Lower leg skin (tissue), 4 donors: ENCODE measurements around the gene NCKAP5. TPM values are rescaled to one million over a fixed set of nuclear protein-coding genes. Genes with fewer than 3 reads are reported as not detected.
"Not testable (repeated sequence)": the region's sequence is repeated elsewhere in the genome, so short reads cannot be mapped to it uniquely, and the experiment has no call there.

ENCODE experiments used
- DNase-seq, 2 donors: peaks; one replicate each; pipeline ENCODE4 v3.0.0-alpha.2; 2019; ENCODE audit warnings: low spot score in 2 of 2
- H3K4me3 ChIP-seq: fragments of 200-600 bp; sonication (generic); 2 replicates; pipeline ENCODE4 v1.5.1; 2017; ENCODE audit warnings: mild to moderate bottlenecking, low read depth; ENCODE audit not compliant: poor library complexity, severe bottlenecking
- POLR2A ChIP-seq, 2 donors: fragments of 450-650 bp; IDR thresholded peaks; one replicate each; pipeline ENCODE4 v1.6.1; 2016 to 2017; ENCODE audit warnings: antibody characterized with exemption in 2 of 2, mild to moderate bottlenecking in 1 of 2, moderate library complexity in 1 of 2
- WGBS, 2 donors: methylation state at CpG; one replicate each; pipeline ENCODE4 v1.1.5; 2018; 5-methylcytosine and 5-hydroxymethylcytosine counted together
- intact Hi-C: fragments of 100-400 bp; cut with DNase I; formaldehyde crosslinking; loops from one replicate; pipeline ENCODE4 v1.15.0; 2023; ENCODE audit warnings: low total_unique reads
- total RNA-seq, 4 donors: library from RNA; depleted of rRNA; stranded (reverse); fragments of >200 nt; gene quantifications; one replicate each; pipeline ENCODE4 v1.1.0, GENCODE V29; 2016
- TF ChIP-seq, protein P1 (sequence below), 3 donors: fragments of 450-650 bp; IDR thresholded peaks; one replicate each; pipeline ENCODE4 v1.5.1; 2016; ENCODE audit warnings: antibody characterized with exemption in 3 of 3, mild to moderate bottlenecking in 3 of 3, moderate library complexity in 2 of 3

NCKAP5 gene
- total RNA-seq, 4 donors from 2014 or later: 2.0 to 5.1 (median 3.6) TPM

DNA sequence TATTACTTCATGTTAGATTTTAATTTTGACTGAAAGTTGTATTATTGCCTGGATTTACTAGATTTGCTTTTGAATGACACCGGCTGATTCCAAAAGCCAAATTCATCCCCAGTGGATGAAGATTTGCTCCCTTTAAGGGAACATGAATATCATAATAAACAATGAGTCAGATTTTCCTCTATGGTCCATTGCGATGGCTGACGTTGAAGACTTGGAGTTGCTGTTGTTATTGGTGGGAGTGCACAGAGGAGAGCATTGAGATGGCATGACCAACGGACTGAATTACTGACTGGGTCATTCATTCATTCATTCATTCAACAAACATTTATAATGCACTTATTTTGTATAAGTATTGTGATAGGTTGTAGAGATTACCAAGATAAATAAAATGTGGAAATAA lies 864.9 kb downstream of the NCKAP5 start:
- DNase-seq: no peak
- TF ChIP-seq, protein P1, sequence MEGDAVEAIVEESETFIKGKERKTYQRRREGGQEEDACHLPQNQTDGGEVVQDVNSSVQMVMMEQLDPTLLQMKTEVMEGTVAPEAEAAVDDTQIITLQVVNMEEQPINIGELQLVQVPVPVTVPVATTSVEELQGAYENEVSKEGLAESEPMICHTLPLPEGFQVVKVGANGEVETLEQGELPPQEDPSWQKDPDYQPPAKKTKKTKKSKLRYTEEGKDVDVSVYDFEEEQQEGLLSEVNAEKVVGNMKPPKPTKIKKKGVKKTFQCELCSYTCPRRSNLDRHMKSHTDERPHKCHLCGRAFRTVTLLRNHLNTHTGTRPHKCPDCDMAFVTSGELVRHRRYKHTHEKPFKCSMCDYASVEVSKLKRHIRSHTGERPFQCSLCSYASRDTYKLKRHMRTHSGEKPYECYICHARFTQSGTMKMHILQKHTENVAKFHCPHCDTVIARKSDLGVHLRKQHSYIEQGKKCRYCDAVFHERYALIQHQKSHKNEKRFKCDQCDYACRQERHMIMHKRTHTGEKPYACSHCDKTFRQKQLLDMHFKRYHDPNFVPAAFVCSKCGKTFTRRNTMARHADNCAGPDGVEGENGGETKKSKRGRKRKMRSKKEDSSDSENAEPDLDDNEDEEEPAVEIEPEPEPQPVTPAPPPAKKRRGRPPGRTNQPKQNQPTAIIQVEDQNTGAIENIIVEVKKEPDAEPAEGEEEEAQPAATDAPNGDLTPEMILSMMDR (IDR thresholded peaks at IDR 0.05): no peak
- no peak for TF ChIP-seq POLR2A (IDR thresholded peaks at IDR 0.05)
- 65 to 70% methylated on average over 4 of the region's 4 CpGs for WGBS, 2 donors
- intact Hi-C loops: no loop called here
- no peak overlapping the region for H3K4me3 ChIP-seq

DNA sequence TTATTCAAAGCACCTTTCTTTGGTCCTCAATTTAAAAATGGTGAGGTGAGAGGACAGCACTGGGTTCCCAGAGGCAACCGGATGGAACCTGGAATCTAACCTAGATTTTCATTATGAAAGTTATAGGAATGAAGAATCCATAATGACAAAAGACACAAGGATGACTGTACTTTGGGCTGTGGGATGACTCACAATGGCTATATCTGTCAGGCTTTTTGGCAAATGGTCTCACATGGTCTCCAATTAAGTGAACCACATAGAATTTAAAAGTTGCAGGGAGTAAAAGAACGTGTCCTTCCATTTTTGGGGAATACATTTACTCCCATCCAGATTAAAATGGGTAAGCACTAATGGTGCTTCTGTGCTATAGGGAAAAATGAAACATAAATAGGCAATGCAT lies 866.5 kb downstream of the NCKAP5 start:
- H3K4me3 ChIP-seq: no peak overlapping the region
- intact Hi-C loops: no loop called here
- DNase-seq: no peak
- WGBS, 2 donors: 85 to 87% methylated on average over 2 of the region's 2 CpGs
- TF ChIP-seq, protein P1 (IDR thresholded peaks at IDR 0.05): no peak
- TF ChIP-seq POLR2A (IDR thresholded peaks at IDR 0.05): no peak

DNA sequence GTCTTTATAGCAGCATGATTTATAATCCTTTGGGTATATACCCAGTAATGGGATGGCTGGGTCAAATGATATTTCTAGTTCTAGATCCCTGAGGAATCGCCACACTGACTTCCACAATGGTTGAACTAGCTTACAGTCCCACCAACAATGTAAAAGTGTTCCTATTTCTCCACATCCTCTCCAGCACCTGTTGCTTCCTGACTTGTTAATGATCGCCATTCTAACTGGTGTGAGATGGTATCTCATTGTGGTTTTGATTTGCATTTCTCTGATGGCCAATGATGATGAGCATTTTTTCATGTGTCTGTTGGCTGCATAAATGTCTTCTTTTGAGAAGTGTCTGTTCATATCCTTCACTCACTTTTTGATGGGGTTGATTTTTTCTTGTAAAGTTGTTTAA lies 868.5 kb downstream of the NCKAP5 start:
- intact Hi-C loops: not testable (repeated sequence)

DNA sequence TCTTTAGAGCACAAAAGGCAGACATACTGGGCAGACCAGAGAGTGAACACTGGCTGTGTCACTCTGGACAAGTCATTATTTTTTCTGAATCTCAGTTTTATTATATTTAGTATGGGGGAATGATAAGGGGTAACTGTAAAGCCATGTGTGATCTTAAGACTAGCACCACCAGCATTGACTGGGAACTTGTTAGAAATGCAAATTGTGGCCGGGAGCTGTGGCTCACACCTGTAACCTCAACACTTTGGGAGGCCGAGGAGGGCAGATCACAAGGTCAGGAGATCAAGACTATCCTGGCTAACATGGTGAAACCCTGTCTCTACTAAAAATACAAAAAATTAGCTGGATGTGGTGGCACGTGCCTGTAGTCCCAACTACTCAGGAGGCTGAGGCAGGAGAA lies 869.9 kb downstream of the NCKAP5 start:
- intact Hi-C loops, DNase-seq, H3K4me3 ChIP-seq: not testable (repeated sequence)
- 82 to 89% methylated on average over 3 of the region's 3 CpGs for WGBS, 2 donors

More for the DNA sequence above, 868.5 kb downstream of the NCKAP5 start:
- 85 to 92% methylated on average over 1 to 2 of the region's 2 CpGs for WGBS, 2 donors
- DNase-seq, H3K4me3 ChIP-seq: not testable (repeated sequence)

DNA sequence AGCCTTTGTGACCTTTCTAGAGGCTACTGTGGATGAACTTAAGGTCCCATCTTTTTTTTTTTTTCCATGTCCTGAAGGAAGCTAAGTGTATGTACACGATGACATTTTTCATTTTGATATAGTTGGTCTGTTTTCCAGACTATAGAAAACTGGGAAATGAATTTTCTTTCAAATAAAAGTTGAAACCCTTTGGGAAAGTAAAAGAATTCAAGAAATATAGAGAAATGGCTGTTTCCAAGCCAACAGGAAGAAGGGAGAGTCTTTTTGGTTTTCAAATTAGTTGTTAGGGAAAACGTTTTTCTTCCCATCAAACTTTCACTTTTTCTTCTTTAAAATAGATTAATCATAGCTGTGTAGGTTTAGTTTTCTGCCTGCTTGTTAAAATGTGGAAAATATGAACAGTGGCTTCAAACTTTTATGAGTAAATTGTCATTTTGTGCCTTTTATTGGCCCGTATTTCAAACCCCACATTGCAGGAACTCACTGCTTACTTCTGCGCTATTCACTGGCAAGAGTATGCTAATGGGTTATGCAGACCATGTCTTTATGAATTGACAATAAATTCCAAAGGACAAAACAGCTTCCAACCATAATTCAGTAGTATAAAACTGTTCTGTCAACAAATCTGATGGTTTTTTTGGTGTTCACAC lies 870.6 kb downstream of the NCKAP5 start:
- no peak overlapping the region for H3K4me3 ChIP-seq
- TF ChIP-seq POLR2A (IDR thresholded peaks at IDR 0.05): no peak
- TF ChIP-seq, protein P1 (IDR thresholded peaks at IDR 0.05): no peak
- WGBS, 2 donors: 70 to 73% methylated on average over 4 of the region's 4 CpGs
- intact Hi-C loops: no loop called here
- DNase-seq: no peak

DNA sequence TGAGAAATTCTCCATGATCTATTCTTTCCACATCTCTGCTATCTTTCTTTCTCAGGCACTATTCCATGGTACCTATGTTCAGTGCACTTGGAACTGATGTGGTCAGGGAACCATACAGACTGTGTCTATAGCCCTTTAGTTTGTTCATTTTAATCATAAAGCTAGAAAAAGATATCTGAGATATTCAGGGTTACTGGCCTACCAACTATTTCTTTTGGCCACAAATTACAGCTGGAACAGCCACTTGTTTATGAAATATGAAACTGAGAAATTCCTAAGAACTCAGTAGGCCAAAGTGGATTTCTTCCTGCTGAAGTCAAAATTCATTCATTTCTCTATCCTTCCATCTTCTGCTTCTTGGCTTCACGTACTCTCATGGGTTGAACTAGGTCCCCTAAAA lies 875.4 kb downstream of the NCKAP5 start:
- no peak for DNase-seq
- TF ChIP-seq POLR2A (IDR thresholded peaks at IDR 0.05): no peak
- TF ChIP-seq, protein P1 (IDR thresholded peaks at IDR 0.05): no peak
- intact Hi-C loops: no loop called here
- H3K4me3 ChIP-seq: no peak overlapping the region
- WGBS, 2 donors: 68 to 88% methylated on average over 1 of the region's 1 CpG

DNA sequence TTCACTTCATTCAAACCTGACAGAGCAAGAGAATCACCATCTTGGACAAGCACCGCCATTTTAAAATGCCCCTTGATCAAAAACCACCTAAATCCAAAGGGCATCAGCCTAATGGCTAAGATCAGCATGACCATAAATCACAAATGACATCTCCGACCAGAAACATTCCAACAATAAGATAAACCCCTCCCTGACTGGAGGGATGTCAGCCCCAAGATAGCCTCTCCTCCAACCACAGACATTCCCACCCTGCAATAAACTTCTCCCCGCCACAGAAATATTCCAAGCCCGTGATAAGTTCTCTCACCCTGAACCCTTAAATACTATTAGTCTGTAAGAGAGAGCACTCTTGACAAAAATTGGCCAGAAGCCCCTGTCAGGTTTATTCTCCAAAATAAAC lies 876.7 kb downstream of the NCKAP5 start:
- WGBS, 2 donors: 92 to 94% methylated on average over 4 of the region's 4 CpGs
- H3K4me3 ChIP-seq: no peak overlapping the region
- TF ChIP-seq POLR2A (IDR thresholded peaks at IDR 0.05): no peak
- TF ChIP-seq, protein P1 (IDR thresholded peaks at IDR 0.05): no peak
- intact Hi-C loops: no loop called here
- no peak for DNase-seq
